DMS153 (cell line): ENCODE results near the gene NPAT.
"Not testable (repeated sequence)": the region's sequence is repeated elsewhere in the genome, so short reads cannot be mapped to it uniquely, and the experiment has no call there.

Experiments used
- DNase-seq: peaks from one replicate; lab custom pipeline; 2025; lab: John Stamatoyannopoulos, UW

Gene NPAT

DNA sequence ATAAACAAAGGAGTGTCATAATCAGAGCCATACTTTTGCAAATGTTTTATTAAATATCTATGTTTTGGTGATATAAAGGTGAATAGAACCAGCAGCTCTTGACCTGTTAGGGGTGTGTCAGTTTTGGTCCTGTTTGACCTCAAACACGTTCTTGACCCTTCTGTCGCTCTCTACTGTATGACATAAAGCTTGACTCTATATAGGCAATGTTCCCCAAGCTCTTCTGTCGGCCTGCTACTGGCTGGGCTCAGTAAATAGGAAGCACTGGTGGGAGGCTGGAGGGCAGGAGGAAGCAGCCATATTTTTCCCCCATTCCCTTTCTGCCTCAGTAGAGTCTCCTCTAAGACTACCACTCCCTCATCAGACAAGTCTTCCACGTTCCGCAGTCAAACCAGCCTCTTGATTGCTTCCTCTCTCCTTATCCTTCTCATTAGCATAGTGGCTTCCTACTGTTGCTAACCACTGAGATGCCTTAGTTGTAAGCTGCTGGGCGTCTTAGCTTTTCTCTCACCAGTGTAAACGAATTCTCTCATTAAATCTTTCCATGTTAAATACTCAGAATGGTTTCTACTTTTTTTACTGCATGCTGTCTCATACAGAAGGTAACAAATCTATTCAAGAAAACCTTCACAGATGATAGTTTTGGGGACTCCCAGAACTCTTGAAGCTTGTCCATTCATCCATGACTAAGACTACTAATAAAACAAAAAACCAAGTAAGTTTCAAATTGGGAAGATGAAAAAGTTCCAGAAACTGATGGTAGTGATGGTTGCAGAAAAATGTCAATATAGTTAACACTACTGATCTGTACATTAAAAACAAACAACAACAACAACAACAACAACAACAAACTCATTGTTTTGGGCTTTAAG lies 3.3 kb downstream of the NPAT start:
- DNase-seq, result no peak

DNA sequence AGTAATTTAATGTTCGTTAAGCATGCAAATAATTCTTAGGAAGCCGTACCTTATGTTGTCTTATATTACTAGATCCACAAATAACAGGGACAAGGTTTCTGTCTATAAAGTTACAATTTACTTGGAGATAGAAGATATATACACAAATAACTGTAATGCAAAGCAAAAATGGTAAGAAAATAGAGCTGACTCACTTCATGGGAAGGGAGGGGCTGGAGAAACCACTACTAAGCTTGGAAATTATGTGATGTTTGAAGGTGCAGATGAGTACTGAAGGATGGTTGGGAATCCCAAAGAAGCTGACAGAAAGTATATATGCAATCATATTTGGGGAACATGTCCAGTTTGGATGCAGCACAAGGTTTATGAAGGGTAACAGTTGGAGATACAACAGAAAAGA lies 4.0 kb downstream of the NPAT start:
- no peak for DNase-seq

DNA sequence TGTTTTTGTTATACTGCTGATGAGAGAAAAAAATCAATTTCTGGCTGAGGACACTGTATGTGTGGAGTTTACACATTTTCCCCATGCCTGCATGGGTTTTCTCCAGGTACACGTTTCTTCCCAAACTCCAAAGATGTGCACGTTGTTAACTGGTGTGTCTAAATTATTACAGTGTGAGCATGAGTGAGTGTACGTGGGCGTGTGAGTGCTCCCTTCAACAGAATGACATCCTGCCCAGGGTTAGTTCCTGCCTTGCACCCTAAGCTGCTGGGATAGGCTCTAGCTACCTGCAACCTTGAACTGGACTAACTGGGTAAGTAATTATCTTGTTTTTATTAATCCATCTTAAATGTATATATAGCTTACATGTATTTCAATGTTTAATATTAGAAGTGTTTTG lies 5.5 kb downstream of the NPAT start:
- DNase-seq, result no peak

DNA sequence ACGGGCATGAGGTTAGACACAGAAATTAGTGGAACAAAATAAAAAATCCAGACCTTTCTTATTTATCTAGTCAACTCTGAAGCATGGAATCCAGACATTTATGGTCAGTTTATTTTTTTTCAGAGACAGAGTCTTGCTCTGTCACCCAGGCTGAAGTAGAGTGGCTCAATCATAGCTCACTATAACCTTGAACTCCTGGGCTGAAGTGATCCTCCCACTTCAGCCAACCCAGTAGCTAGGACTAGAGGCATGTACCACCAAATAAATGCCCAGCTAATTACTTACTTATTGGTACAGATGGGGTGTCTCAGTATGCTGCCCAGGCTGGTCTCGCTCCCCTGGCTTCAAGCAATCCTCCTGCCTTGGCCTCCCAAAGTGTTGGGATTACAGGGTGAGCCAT lies 8.7 kb downstream of the NPAT start:
- DNase-seq, result no peak

DNA sequence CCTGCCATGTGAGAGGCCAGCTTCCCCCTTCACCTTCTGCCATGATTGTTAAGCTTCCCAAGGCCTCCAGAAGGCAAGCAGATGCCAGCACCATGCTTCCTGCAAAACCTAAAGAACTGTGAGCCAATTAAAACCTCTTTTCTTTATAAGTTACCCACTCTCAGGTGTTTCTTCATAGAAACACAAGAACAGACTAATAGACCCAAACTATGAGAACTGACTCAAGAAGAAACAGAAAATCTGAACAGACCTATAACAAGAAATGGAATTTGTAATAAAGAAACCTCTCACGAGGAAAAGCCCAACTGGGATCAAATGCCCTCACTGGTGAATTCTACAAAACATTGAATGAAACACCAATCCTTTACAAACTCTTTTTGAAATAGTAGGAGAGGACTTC lies 12.0 kb downstream of the NPAT start:
- no peak for DNase-seq

DNA sequence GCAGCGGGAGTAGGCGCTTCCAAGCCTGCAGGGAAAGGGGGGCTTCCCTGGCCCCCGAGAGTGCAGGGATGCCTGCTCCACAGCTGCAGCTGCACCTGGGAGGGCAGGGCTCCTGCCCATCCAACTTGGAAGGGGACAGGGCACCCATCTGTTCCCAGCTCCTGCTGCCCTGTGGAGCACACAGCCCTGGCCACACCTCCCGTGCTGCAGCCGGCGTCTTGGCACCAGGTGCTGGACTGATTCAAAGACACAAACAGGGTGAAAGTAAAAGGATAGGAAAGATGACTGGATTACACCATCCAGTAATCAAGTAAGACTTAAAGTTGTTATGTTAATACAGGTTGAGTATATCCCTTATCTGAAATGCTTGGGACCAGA lies 14.8 kb downstream of the NPAT start:
- no peak for DNase-seq

DNA sequence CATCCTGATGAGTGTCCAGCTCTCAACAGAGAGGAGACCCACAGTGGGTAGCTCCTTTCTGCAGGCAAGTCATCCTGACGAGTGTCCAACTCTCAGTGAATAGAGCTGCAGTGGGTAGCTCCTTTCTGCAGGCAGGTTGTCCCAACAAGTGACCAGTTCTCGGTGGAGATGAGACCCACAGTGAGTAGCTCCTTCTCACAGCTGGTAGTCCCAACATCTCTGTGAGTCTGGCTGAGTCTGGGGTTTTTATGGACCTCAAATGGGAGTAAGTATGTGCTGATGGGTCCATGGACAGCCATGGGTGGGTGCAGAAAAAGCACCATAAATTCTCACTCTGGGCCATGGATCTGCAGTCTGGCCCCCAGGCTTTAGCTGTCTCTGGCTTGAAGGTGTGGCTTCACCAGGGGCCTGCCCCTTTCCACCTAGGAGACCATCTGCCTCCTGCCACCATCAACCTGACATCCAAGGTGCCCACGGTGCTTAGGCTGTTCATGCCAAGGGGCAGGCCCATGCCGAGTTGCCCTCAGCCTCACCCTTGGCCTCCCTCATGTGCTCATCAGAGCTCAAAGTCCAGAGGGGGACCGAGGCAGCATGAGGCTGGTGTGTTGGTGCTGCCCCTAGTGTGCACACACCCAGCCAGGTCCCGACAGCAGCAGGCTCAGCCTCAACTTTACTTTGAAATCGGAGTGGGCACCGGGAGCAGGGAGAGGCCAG lies 15.3 kb downstream of the NPAT start:
- DNase-seq, result no peak

DNA sequence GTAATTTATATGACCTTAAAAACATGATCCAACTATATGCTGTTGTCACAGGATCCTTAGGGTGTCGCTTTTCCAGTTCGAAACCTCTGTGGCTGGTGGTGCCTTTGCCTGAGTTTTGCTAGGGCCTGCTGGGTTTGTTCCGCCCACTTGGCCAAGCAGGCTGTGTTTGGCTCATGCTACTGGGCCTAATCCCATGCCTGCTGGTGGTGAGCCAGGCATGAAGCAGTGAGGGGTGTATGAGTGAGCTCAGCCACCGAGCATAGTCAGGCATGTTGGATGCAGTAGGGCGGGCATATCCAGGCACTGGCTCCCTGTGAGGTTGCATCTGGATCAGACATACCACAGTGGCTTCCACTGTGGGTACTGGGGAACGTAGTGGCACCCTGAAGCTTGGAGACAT lies 16.3 kb downstream of the NPAT start:
- DNase-seq, result no peak

DNA sequence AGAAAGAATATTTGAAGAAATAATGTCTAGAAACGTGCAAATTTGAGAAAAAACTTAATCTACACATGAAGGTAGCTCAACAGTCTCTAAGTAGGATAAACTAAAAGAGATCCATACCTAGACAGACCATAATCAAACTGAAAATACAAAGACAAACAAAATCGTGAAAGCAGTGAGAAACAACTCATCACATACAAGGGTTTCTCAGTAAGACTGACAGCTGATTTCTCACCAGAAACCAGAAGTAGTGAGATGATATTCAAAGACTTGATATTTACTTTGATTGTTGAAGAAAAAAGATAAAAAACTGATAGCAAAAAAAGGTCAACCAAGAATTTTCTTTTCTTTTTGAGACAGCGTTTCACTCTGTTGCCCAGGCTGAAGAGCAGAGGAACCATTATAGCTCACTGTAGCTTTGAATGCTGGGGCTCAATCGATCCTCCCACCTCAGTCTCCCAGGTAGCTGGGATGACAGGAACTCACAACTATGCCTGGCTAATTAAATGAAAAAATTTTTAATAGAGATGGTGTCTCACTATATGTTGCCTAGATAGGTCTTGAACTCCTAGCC lies 17.4 kb downstream of the NPAT start:
- DNase-seq, result no peak

DNA sequence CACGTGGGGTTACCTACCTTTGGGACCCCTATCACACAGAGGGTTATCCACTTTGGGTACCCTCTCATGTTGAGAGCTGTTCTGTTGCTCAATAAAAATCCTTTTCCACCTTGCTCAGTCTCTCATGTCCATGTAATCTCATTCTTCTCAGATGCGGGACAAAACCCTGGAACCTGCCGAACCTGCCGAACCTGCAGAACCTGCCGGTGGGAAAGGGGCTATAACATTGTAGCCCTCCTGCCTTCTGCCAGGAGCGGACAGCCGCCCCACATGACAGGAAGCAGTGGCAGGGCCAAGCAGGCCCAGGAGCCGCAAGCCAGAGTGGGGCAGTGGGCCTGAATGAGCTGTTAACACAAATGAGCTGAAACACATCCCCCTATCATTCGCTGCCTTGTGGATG lies 18.1 kb downstream of the NPAT start:
- DNase-seq, result no peak

DNA sequence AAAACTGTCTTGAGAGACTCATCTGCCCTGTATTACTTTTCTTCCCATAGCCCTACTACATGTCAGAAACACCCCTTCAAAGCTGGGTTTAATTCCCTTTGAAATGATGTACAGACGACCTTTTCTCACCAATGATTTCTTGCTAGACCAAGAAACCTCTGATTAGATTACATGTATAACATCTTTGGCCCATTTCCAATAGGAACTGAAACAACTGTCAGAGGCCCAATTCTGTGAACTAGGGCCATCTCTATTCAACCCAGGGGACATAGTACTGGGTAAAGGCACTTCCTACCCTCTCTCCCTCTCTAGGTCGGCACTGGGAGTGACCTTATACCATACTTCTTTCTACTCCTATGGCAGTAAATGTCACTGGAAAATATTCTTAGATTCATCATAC lies 19.4 kb downstream of the NPAT start:
- DNase-seq, result no peak

DNA sequence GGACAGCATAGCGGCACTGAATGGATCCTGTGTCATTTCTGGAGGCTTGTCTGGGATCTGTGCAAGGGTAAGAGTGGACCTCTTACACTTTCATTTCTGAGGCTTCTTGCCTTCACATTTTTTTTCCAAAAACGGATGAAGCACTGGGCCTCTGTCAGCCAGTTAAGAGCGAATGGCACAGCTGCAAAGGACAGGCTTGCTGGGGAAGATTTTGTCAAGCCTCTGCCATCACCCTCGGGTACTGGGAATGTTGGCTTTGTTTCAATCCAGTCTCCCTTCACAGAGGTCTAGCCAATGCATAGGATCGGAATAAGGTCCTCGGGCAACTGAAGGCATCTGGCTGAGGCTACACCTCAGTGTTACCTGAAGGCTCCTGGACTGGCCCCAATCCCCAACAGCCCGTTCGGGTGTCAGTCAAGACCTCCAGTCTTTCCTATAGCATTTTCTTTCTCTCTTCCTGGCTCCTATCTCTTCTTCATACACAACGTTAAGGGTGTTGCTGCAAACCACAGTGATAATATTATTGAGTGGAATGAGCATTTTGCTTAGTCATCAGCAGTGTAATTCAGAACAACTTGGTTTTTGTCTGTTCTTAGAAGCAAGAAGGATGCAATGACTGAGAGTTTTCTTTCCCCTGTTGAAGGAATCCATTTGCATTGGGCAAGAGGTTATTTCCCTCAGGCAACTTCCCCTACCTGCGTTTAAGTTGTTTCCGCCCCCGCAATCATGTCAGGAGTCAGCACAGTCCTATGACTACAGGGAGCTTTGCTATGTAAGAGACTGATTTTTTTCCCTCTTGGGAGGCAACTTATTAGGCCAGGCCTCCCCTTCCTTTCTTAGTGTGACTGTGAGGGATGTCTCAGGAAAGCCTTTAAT lies 22.8 kb downstream of the NPAT start:
- no peak for DNase-seq

DNA sequence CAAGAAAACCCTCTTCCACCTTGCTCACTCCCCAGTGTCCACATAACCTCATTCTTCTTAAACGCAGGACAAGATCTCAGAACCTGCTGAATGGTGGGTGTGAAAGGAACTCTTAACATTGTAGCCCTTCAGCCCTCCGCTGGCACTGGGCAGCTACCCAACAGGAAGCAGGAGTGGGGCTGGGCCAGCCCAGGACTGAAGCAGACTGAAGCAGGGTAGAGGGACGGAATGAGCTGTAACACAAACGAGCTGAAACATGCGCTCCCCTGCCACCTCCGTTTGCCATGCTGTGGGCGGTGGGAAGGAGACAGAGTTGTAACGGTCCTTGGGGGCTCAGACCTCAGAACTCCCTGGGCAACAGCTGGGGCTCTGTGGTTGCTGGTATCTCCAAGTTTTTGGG lies 23.6 kb downstream of the NPAT start:
- DNase-seq, result no peak

DNA sequence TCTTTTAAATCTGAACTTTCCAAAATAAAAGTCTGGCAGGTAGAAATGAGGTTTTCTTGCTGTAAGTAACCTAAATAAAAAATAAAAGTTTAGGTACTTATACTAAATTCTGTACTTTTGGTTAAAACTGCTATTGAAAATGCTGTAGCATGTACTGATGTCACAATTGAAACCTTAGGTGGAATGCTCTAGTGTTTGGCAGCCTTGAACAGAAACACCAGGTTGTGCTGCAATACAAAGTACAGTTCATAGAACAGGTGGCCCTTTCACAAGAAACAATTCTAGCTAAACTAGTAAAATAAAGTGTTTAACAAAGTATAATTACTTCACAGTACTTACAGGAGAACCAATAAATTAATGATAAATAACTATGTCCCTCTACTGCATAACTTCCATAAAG lies 25.1 kb downstream of the NPAT start:
- no peak for DNase-seq

DNA sequence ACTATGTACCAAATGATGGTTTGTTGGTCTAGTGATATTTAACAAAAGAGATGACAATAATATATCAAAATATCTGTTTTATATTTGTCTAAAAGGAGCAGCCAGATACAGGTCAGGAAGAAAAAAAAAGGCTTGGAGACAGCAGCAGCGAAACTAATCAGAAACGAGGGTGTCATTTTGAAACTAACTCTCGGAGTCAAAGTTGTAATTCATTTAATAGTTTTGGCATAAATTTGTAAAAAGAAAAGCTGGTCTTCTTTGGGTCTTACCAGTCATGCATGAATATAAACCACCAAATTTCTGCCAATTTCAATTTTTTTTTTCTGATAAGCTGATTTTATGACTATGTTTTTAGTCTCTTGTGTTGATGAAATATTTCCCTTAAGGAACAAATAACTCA lies 25.5 kb downstream of the NPAT start:
- no peak for DNase-seq

DNA sequence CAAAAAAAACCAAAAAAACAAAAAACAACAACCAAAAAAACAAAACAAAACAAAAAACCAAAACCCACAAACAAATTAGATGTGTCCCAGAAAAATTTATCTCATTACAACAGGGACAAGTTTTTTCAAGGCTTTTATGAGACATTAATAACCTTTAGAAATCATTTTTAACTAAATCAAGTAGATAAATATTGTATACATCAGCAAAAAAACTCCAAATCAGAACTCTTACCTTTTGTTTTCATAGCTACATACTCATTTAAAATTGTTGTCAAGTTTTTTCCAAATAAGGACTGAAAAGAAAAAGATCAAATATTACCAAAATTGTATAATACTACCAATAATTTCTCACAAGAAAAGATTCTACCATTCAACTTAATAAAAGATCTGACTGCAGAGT lies 28.7 kb downstream of the NPAT start:
- no peak for DNase-seq

DNA sequence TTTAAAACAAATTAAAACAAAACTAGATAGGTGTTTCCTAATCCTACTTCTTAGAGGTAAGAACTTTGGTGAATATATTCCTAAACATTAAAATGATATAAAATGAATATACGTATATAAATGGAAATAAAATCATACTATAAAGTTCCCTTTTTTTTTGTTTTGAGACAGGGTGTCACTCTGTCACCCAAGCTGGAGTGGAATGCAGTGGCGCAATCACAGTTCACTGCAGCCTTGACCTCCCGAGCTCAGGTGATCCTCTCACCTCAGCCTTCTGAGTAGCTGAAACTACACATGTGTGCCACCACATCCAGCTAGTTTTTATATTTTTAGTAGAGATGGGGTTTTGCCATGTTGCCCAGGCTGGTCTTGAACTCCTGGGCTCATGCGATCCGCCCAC lies 44.9 kb downstream of the NPAT start:
- DNase-seq, result no peak

DNA sequence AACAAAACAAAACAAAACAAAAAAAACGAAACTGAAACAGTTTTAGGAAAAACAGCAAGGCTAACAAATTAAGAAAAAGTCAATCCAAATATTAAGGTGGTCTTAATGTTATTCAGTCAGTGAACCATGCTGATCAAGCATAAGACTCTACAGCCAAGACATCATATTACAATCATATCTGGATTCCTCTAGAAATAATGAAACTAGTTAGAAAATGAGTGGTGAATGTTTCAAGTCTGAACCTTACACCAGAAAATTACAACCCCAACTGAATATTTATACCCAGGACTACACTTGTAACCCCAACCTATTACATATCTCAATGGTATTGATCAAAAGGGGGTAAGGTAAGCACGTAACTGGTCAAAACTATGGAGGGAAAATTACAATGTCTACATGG lies 52.3 kb downstream of the NPAT start:
- DNase-seq, result no peak

DNA sequence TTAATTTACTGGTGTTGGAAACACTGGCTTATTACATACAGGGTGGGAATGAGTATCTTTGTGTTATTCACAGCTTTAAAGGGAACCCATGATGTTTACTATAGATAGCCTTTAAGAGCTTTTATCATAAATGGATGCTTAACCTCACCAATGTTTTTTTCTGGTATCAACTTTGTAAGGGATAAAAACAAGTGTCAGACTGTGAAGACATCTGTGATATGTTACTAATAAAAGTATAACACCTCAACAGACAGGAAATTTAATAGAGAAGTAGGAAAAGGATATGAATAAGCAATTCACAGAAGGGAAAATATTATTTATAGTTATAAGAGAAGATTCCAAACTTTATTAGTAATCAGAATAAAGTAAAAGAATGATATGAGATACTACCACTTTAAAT lies 54.8 kb downstream of the NPAT start:
- DNase-seq, result no peak

DNA sequence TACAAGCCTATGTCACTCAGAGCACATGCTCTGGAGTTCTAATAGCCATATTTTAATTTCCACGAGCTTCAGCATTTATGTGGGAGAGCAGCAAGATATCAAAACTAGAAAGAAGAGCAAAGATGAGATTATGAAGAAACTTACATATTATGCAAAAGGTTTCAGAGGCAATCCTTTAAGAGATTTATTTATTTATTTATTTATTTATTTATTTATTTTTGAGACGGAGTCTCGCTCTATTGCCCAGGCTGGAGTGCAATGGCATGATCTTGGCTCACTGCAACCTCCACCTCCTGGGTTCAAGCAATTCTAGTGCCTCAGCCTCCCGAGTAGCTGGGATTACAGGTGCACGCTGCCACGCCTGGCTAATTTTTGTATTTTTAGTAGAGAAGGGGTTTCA lies 59.6 kb downstream of the NPAT start:
- DNase-seq, result not testable (repeated sequence)

DNA sequence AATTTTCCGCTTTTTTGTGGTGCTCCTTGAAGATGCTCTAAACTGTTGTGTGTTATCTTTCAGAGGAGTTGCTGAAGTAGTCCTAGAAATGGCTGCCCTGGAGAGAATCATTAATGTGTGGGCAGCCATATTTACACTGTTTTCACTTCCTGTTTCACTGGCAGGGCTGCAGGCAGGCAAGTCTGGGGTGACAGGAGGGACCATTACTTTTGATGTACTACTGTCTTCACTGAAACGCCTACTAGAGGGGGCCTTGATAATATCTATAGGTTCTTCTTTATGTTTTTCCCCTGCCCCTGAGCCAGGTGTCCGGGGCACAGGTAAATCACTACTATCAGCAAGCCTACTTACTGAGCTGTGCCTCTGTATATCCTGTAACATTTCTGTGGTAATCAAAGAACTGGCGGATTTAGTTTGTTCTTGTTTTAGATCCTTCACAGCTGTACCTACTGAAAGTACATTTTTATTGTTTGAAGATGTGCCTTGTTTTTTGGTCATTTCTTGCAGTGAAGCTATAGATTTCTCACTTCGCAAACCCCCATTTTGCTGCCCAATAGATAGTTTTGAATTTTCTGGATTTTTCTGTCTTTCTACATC lies 61.4 kb downstream of the NPAT start:
- no peak for DNase-seq

DNA sequence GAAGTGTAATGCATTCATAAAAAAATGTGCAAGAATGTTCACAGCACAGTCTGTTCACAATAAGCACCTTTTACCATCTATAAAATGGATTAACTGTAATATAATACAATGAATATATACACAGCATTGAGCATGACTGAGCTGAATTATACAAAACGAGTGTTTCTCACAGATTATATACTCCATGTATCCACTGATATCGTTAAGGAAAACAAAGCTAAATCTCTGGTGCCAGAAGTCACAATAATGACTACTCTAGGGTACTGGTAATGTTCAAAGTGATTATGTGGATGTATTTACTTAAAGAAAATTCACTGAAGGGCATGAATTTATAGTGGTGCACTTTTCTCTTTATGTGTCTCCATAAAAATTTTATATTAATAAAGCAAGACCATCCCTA lies 67.8 kb downstream of the NPAT start:
- no peak for DNase-seq
